ENCODE measurements around the gene PLXNA2. TPM values are rescaled to one million over a fixed set of nuclear protein-coding genes. Genes with fewer than 3 reads are reported as not detected.

The PLXNA2 gene
- total RNA-seq, 1 experiment from 2014 or later: 0.89 TPM

DNA sequence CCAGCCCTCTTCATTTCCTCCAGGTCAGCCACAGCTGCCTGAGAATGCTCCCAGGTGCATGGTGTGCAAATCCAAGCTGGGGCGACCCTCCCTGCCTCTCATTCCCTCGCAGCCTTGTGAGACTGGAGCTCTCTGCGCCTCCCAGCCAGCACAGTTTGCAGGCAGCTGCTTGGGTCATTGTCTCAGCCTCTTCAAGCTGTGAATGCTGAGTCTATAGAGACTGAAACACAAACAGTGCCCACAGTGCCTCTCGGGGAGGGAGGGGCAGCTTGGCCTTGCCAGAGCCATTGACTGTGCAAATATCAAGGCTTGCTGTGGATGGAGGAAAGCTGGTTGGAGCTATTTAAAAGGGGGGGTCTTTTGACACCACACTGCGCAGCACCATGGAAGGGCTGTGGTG is 10.6 kb downstream of the PLXNA2 start:
- no peak for ATAC-seq
- peaks cover 33% of the 10 kb centered on the region; the same call in 1 of the 2 replicates for H3K27me3 ChIP-seq (ENCODE audit: insufficient read depth, low read length)
- CTCF ChIA-PET: interaction anchor here (0.9 kb wide), 1 partner anchor 11 kb away, joined by 5 read pairs; no protein-coding TSS in a partner anchor
- RAD21 ChIA-PET (ENCODE audit: low non-redundant PET in 1 of 2, low total read pairs in 2 of 2, uncharacterized antibody in 2 of 2, unreplicated experiment in 2 of 2): no interaction called here
- intact Hi-C loops (cut with micrococcal nuclease): loop anchor here (10.0 kb wide), 1 partner anchor 349 kb away; no protein-coding TSS in a partner anchor
- H3K4me1 ChIP-seq (ENCODE audit: control insufficient read depth in 1 of 2, insufficient read depth in 2 of 2, low read length in 2 of 2): no peaks in the 10 kb centered on the region
- no peak overlapping the region for H3K9ac ChIP-seq (ENCODE audit: low read length)
- H3K4me3 ChIP-seq (replicated peaks in 1 of 2; ENCODE audit: low read depth in 1 of 2, low read length in 2 of 2): no peak overlapping the region
- H3K36me3 ChIP-seq (ENCODE audit: control insufficient read depth in 1 of 2, insufficient read depth in 2 of 2, low read length in 2 of 2): no peaks in the 10 kb centered on the region
- no peak for DNase-seq (ENCODE audit: low read depth, low spot score)
- TF ChIP-seq TCF7L2 (IDR thresholded peaks at IDR 0.05; ENCODE audit: borderline replicate concordance, extremely low read depth, insufficient read depth, insufficient read length) (no peak), EZH2 (IDR thresholded peaks at IDR 0.05) (no peak), SIN3A (IDR thresholded peaks at IDR 0.05; ENCODE audit: low read depth) (no peak), FOSL1 (IDR thresholded peaks at IDR 0.05; ENCODE audit: low read depth) (no peak)
- TF ChIP-seq, protein P1, sequence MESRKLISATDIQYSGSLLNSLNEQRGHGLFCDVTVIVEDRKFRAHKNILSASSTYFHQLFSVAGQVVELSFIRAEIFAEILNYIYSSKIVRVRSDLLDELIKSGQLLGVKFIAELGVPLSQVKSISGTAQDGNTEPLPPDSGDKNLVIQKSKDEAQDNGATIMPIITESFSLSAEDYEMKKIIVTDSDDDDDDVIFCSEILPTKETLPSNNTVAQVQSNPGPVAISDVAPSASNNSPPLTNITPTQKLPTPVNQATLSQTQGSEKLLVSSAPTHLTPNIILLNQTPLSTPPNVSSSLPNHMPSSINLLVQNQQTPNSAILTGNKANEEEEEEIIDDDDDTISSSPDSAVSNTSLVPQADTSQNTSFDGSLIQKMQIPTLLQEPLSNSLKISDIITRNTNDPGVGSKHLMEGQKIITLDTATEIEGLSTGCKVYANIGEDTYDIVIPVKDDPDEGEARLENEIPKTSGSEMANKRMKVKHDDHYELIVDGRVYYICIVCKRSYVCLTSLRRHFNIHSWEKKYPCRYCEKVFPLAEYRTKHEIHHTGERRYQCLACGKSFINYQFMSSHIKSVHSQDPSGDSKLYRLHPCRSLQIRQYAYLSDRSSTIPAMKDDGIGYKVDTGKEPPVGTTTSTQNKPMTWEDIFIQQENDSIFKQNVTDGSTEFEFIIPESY (IDR thresholded peaks at IDR 0.05; ENCODE audit: extremely low read depth, insufficient replicate concordance, low read length): no peak
- BruUV-seq (replicated peaks): no TSS peak
- no peaks in the 10 kb centered on the region for H4K20me1 ChIP-seq (ENCODE audit: insufficient read depth)
- no peak overlapping the region for H3K27ac ChIP-seq (ENCODE audit: low read depth, low read length)
- POLR2A ChIA-PET: no interaction called here
- H3K79me2 ChIP-seq (ENCODE audit: insufficient read depth, low read length): no peaks in the 10 kb centered on the region
- H3K9me2 ChIP-seq (ENCODE audit: insufficient read depth): no peaks in the 10 kb centered on the region
- H3K4me2 ChIP-seq (ENCODE audit: low read length): no peak overlapping the region
- H3K9me3 ChIP-seq (ENCODE audit: control insufficient read depth in 1 of 2, insufficient read depth in 1 of 2, low read depth in 1 of 2, low read length in 2 of 2): no peaks in the 10 kb centered on the region
- H2AFZ ChIP-seq (ENCODE audit: low read depth, low read length, poor library complexity, severe bottlenecking): no peak overlapping the region

DNA sequence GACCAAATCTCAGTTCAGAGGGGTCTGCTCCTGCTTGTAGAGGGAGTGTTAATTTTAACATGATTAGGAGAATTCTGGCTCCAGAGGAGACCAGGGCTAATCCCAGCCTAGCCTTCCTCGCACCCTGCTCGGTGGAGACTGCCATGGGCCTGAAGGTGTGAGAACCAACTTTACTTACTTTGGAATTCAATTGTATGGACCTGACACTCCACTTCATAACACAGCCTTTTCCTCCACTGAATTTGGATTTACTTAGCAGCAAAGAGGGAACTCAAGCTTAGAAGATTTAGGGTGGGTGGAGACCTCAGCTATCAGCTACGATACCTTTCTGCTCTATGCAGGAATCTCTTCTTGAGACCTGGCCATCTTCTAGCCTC is 11.5 kb downstream of the PLXNA2 start:
- no TSS peak for BruUV-seq (replicated peaks)
- Histone ChIP-seq H3K27ac (ENCODE audit: low read depth, low read length) (no peak overlapping the region), H3K9me2 (ENCODE audit: insufficient read depth) (no peaks in the 10 kb centered on the region), H3K4me2 (ENCODE audit: low read length) (no peak overlapping the region), H3K79me2 (ENCODE audit: insufficient read depth, low read length) (no peaks in the 10 kb centered on the region), H3K27me3 (ENCODE audit: insufficient read depth, low read length) (peaks cover 30% of the 10 kb centered on the region; the same call in 1 of the 2 replicates), H3K4me3 (replicated peaks in 1 of 2; ENCODE audit: low read depth in 1 of 2, low read length in 2 of 2) (no peak overlapping the region), H3K9me3 (ENCODE audit: control insufficient read depth in 1 of 2, insufficient read depth in 1 of 2, low read depth in 1 of 2, low read length in 2 of 2) (no peaks in the 10 kb centered on the region), H3K36me3 (ENCODE audit: control insufficient read depth in 1 of 2, insufficient read depth in 2 of 2, low read length in 2 of 2) (no peaks in the 10 kb centered on the region), H3K9ac (ENCODE audit: low read length) (no peak overlapping the region), H3K4me1 (ENCODE audit: control insufficient read depth in 1 of 2, insufficient read depth in 2 of 2, low read length in 2 of 2) (no peaks in the 10 kb centered on the region), H4K20me1 (ENCODE audit: insufficient read depth) (no peaks in the 10 kb centered on the region), H2AFZ (ENCODE audit: low read depth, low read length, poor library complexity, severe bottlenecking) (no peak overlapping the region)
- RAD21 ChIA-PET (ENCODE audit: low non-redundant PET in 1 of 2, low total read pairs in 2 of 2, uncharacterized antibody in 2 of 2, unreplicated experiment in 2 of 2): no interaction called here
- ATAC-seq (no peak), DNase-seq (ENCODE audit: low read depth, low spot score) (no peak)
- intact Hi-C loops (cut with micrococcal nuclease): loop anchor here (10.0 kb wide), 1 partner anchor 348 kb away; no protein-coding TSS in a partner anchor
- POLR2A ChIA-PET: no interaction called here
- CTCF ChIA-PET: no interaction called here
- TF ChIP-seq SP1 (IDR thresholded peaks at IDR 0.05; ENCODE audit: low read depth) (no peak), ZNF274 (IDR thresholded peaks at IDR 0.05; ENCODE audit: low read depth, low read length) (no peak), EZH2 (IDR thresholded peaks at IDR 0.05) (no peak), POLR2A (IDR thresholded peaks at IDR 0.05; ENCODE audit: borderline replicate concordance, extremely low read depth, insufficient read depth, insufficient read length) (no peak), CTCF (IDR thresholded peaks at IDR 0.05 in 2 of 3, conservative IDR thresholded peaks at IDR 0.05 in 1 of 3; ENCODE audit: borderline replicate concordance in 1 of 3, insufficient read depth in 1 of 3, low read depth in 2 of 3, low read length in 2 of 3) (no peak), CEBPB (IDR thresholded peaks at IDR 0.05; ENCODE audit: low read depth) (no peak), TCF7L2 (IDR thresholded peaks at IDR 0.05; ENCODE audit: borderline replicate concordance, extremely low read depth, insufficient read depth, insufficient read length) (no peak), SIN3A (IDR thresholded peaks at IDR 0.05; ENCODE audit: low read depth) (no peak), YY1 (IDR thresholded peaks at IDR 0.05; ENCODE audit: extremely low read depth, insufficient replicate concordance, low read depth, low read length) (no peak), FOSL1 (IDR thresholded peaks at IDR 0.05; ENCODE audit: low read depth) (no peak), SRF (IDR thresholded peaks at IDR 0.05; ENCODE audit: low read depth) (no peak), EZH2phosphoT487 (IDR thresholded peaks at IDR 0.05; ENCODE audit: borderline replicate concordance) (no peak)
- TF ChIP-seq, protein P1 (IDR thresholded peaks at IDR 0.05; ENCODE audit: extremely low read depth, insufficient replicate concordance, low read length): no peak

All from HCT116 (cell line).